K562 (cell line): Measurements from ENCODE around the gene VRK1. TPM values are rescaled to one million over a fixed set of nuclear protein-coding genes. Genes with fewer than 3 reads are reported as not detected.

Experiments used
- BHLHE40 ChIP-seq: IDR thresholded peaks from 2 replicates; pipeline ENCODE4 v1.6.1; 2011; ENCODE audit warnings: low read length, improper control_type of control experiment
- FOS ChIP-seq: IDR thresholded peaks from 3 replicates; pipeline ENCODE4 v1.6.1; 2011; ENCODE audit not compliant: insufficient read length; ENCODE audit errors: extremely low read depth
- FOXJ3 ChIP-seq: sonication (generic); formaldehyde crosslinking; IDR thresholded peaks from 2 replicates; pipeline ENCODE4 v1.4.0; 2020; ENCODE audit warnings: mild to moderate bottlenecking, missing genetic modification reagents
- HCFC1 ChIP-seq: IDR thresholded peaks from 2 replicates; pipeline ENCODE4 v1.6.1; 2012; ENCODE audit warnings: low read depth, low read length, improper control_type of control experiment
- HDAC2 ChIP-seq: fragments of 450-650 bp; IDR thresholded peaks from 2 replicates; pipeline ENCODE4 v1.6.1; 2016; ENCODE audit warnings: mild to moderate bottlenecking
- IRF2 ChIP-seq: sonication (generic); formaldehyde crosslinking; IDR thresholded peaks from 2 replicates; pipeline ENCODE4 v1.8.1; 2022; ENCODE audit warnings: mild to moderate bottlenecking, missing genetic modification reagents
- MTA3 ChIP-seq: fragments of 450-650 bp; formaldehyde crosslinking; IDR thresholded peaks from 2 replicates; pipeline ENCODE4 v1.6.1; 2017; ENCODE audit warnings: mild to moderate bottlenecking, borderline replicate concordance
- POLR2AphosphoS5 ChIP-seq: IDR thresholded peaks from 2 replicates; pipeline ENCODE4 v1.6.1; 2011; ENCODE audit warnings: mild to moderate bottlenecking, low read depth, low read length, moderate library complexity; ENCODE audit not compliant: control insufficient read depth, insufficient read depth
- TBL1XR1 ChIP-seq, 2 experiments: IDR thresholded peaks; 2 replicates each; pipeline ENCODE4 v1.6.1; 2012; ENCODE audit warnings: improper control_type of control experiment in 2 of 2, low read length in 2 of 2, mild to moderate bottlenecking in 1 of 2
- TEAD2 ChIP-seq: fragments of 450-650 bp; IDR thresholded peaks from 2 replicates; pipeline ENCODE4 v1.6.1; 2016; ENCODE audit warnings: missing genetic modification characterization, control low read depth, missing compliant biosample characterization
- ZNF124 ChIP-seq: sonication (generic); formaldehyde crosslinking; IDR thresholded peaks from 2 replicates; pipeline ENCODE4 v1.8.1; 2022; ENCODE audit warnings: missing genetic modification reagents
- ZNF347 ChIP-seq: fragments of 450-650 bp; formaldehyde crosslinking; IDR thresholded peaks from 2 replicates; pipeline ENCODE4 v1.4.0; 2020; ENCODE audit warnings: low read depth, mild to moderate bottlenecking, moderate library complexity
- polyA plus RNA-seq, 8 experiments: library from polyadenylated mRNA; depleted of rRNA in 4 of 8; stranded (reverse) in 5 of 8; unstranded in 3 of 8; fragments of >200 nt; fragmentation: Nextera tagmentation in 2 of 8; fragmentation: Illumina TruSeq in 1 of 8; extraction: Ambion mirVana in 2 of 8; extraction: Trizol in 1 of 8; gene quantifications; 2 replicates each; pipeline versions ENCODE4 v1.2.1 to v1.2.3, GENCODE V29; 2011 to 2014; ENCODE audit warnings: inconsistent platforms in 1 of 8, missing spikeins in 1 of 8
- total RNA-seq, 7 experiments: library from RNA; depleted of rRNA in 6 of 7; stranded (reverse); fragments of >200 nt in 6 of 7; fragmentation: Illumina TruSeq in 2 of 7; extraction: Trizol in 2 of 7; gene quantifications; 2 replicates each; pipeline versions ENCODE4 v1.2.1 to v1.2.3, GENCODE V29; 2011 to 2021; ENCODE audit warnings: low replicate concordance in 1 of 7
- TF ChIP-seq, protein P1 (sequence below): fragments of 450-650 bp; IDR thresholded peaks from 2 replicates; pipeline ENCODE4 v1.7.1; 2018; ENCODE audit warnings: mild to moderate bottlenecking, low read depth; ENCODE audit not compliant: partially characterized antibody
- TF ChIP-seq, protein P2 (sequence below): sonication (generic); formaldehyde crosslinking; IDR thresholded peaks from 2 replicates; pipeline ENCODE4 v1.8.0; 2023; ENCODE audit warnings: mild to moderate bottlenecking, missing genetic modification reagents
- TF ChIP-seq, protein P3 (sequence below): fragments of 250-450 bp; sonication (Bioruptor Pico); IDR thresholded peaks from 2 replicates; pipeline ENCODE4 v1.4.0; 2020; ENCODE audit warnings: mild to moderate bottlenecking, moderate library complexity
- TF ChIP-seq, protein P4 (sequence below): fragments of 450-650 bp; IDR thresholded peaks from 2 replicates; pipeline ENCODE4 v1.6.1; 2016; ENCODE audit warnings: missing biosample characterization, missing genetic modification characterization
- TF ChIP-seq, protein P5 (sequence below): conservative IDR thresholded peaks from 2 replicates; pipeline ENCODE4 v1.6.1; 2011; ENCODE audit warnings: low read depth, mild to moderate bottlenecking, low read length; ENCODE audit not compliant: control insufficient read depth

VRK1 gene
- total and polyA plus RNA-seq, 9 of the 15 experiments (the other 6 are each of a cell fraction or from before 2014, with no cell fraction given), result 83.6 to 177 (median 116) TPM

DNA sequence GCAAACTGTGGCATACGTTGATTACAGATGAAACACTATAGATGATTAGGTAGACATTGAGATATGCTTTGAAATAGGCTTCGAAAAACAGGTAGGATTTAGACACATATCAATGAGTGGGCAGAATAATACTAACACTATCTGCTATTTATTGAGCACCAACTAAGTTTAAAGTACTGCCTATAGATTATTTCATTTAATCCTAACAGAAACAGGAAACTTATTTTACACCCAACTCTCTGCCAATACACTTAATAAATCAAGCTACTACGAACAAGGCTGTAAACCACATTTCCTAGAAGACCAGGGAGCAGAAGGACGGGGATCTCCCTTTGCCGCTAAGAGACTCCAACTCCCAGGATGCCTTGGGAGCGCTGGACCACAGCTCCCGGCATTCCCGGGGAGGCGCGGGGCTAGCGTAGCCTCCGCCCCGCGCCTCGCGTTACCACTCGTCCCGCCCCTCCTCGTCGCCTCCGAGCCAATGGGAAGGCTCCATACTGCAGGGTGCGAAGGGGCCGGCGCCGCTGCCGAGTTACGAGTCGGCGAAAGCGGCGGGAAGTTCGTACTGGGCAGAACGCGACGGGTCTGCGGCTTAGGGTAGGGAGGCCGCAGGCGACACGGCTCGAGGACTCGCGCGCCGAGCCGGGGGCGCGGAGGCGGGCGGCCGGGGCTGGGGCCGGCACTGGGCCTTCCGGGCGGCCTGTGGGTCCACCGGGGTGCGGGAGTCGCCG, at the start of gene VRK1 (continued):
- TF ChIP-seq, protein P1, sequence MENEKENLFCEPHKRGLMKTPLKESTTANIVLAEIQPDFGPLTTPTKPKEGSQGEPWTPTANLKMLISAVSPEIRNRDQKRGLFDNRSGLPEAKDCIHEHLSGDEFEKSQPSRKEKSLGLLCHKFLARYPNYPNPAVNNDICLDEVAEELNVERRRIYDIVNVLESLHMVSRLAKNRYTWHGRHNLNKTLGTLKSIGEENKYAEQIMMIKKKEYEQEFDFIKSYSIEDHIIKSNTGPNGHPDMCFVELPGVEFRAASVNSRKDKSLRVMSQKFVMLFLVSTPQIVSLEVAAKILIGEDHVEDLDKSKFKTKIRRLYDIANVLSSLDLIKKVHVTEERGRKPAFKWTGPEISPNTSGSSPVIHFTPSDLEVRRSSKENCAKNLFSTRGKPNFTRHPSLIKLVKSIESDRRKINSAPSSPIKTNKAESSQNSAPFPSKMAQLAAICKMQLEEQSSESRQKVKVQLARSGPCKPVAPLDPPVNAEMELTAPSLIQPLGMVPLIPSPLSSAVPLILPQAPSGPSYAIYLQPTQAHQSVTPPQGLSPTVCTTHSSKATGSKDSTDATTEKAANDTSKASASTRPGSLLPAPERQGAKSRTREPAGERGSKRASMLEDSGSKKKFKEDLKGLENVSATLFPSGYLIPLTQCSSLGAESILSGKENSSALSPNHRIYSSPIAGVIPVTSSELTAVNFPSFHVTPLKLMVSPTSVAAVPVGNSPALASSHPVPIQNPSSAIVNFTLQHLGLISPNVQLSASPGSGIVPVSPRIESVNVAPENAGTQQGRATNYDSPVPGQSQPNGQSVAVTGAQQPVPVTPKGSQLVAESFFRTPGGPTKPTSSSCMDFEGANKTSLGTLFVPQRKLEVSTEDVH, result peak; percentile 66
- TF ChIP-seq FOS, result peak; percentile 77
- TF ChIP-seq POLR2AphosphoS5, result peak; percentile 90
- TF ChIP-seq, protein P2, sequence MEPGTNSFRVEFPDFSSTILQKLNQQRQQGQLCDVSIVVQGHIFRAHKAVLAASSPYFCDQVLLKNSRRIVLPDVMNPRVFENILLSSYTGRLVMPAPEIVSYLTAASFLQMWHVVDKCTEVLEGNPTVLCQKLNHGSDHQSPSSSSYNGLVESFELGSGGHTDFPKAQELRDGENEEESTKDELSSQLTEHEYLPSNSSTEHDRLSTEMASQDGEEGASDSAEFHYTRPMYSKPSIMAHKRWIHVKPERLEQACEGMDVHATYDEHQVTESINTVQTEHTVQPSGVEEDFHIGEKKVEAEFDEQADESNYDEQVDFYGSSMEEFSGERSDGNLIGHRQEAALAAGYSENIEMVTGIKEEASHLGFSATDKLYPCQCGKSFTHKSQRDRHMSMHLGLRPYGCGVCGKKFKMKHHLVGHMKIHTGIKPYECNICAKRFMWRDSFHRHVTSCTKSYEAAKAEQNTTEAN (CRISPR knock-in tag), result no peak
- TF ChIP-seq MTA3, result no peak
- TF ChIP-seq, protein P3, sequence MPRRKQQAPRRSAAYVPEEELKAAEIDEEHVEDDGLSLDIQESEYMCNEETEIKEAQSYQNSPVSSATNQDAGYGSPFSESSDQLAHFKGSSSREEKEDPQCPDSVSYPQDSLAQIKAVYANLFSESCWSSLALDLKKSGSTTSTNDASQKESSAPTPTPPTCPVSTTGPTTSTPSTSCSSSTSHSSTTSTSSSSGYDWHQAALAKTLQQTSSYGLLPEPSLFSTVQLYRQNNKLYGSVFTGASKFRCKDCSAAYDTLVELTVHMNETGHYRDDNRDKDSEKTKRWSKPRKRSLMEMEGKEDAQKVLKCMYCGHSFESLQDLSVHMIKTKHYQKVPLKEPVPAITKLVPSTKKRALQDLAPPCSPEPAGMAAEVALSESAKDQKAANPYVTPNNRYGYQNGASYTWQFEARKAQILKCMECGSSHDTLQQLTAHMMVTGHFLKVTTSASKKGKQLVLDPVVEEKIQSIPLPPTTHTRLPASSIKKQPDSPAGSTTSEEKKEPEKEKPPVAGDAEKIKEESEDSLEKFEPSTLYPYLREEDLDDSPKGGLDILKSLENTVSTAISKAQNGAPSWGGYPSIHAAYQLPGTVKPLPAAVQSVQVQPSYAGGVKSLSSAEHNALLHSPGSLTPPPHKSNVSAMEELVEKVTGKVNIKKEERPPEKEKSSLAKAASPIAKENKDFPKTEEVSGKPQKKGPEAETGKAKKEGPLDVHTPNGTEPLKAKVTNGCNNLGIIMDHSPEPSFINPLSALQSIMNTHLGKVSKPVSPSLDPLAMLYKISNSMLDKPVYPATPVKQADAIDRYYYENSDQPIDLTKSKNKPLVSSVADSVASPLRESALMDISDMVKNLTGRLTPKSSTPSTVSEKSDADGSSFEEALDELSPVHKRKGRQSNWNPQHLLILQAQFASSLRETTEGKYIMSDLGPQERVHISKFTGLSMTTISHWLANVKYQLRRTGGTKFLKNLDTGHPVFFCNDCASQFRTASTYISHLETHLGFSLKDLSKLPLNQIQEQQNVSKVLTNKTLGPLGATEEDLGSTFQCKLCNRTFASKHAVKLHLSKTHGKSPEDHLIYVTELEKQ (CRISPR knock-in tag), result no peak
- TF ChIP-seq HCFC1, result peak; percentile 96
- TF ChIP-seq, protein P4, sequence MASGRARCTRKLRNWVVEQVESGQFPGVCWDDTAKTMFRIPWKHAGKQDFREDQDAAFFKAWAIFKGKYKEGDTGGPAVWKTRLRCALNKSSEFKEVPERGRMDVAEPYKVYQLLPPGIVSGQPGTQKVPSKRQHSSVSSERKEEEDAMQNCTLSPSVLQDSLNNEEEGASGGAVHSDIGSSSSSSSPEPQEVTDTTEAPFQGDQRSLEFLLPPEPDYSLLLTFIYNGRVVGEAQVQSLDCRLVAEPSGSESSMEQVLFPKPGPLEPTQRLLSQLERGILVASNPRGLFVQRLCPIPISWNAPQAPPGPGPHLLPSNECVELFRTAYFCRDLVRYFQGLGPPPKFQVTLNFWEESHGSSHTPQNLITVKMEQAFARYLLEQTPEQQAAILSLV (tag), result no peak
- no peak for TF ChIP-seq BHLHE40
- no peak for TF ChIP-seq ZNF124
- no peak for TF ChIP-seq HDAC2
- TF ChIP-seq IRF2, result no peak
- TF ChIP-seq TEAD2 (tag), result no peak
- no peak for TF ChIP-seq FOXJ3 (CRISPR knock-in tag)
- no peak for TF ChIP-seq ZNF347 (CRISPR knock-in tag)
- TF ChIP-seq, protein P5, sequence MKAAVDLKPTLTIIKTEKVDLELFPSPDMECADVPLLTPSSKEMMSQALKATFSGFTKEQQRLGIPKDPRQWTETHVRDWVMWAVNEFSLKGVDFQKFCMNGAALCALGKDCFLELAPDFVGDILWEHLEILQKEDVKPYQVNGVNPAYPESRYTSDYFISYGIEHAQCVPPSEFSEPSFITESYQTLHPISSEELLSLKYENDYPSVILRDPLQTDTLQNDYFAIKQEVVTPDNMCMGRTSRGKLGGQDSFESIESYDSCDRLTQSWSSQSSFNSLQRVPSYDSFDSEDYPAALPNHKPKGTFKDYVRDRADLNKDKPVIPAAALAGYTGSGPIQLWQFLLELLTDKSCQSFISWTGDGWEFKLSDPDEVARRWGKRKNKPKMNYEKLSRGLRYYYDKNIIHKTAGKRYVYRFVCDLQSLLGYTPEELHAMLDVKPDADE, result peak; percentile 95
- no peak for TF ChIP-seq TBL1XR1 (IDR thresholded peaks at IDR 0.05; ENCODE audit: low read length in 2 of 2)
